Keratinocyte (primary cell): ENCODE measurements around the gene ABHD2. TPM values are rescaled to one million over a fixed set of nuclear protein-coding genes. Genes with fewer than 3 reads are reported as not detected.

Experiments
- DNase-seq: peaks from one replicate; pipeline ENCODE4 v3.0.0-alpha.2; 2011; ENCODE audit warnings: low read depth, missing footprints, low spot score
- FAIRE-seq: peaks from 2 replicates; lab custom pipeline; 2011; peaks lifted over from hg19 to GRCh38; lab: Jason Lieb, UNC
- H2AFZ ChIP-seq: 2 replicates; pipeline ENCODE4 v1.6.0; 2012; ENCODE audit warnings: low read length, control low read depth, inconsistent platforms; ENCODE audit not compliant: control insufficient read depth
- H3K27ac ChIP-seq: 2 replicates; pipeline ENCODE4 v1.5.1; 2011; ENCODE audit warnings: low read length; ENCODE audit not compliant: control insufficient read depth, insufficient read depth
- H3K27me3 ChIP-seq: 3 replicates; pipeline ENCODE4 v1.6.0; 2011; ENCODE audit warnings: low read length; ENCODE audit not compliant: control insufficient read depth, insufficient read depth; ENCODE audit errors: extremely low read depth
- H3K36me3 ChIP-seq, 2 experiments: 2 replicates in 1 of 2; 3 replicates in 1 of 2; pipeline ENCODE4 v1.5.1; 2011; ENCODE audit warnings: low read length in 2 of 2, mild to moderate bottlenecking in 1 of 2; ENCODE audit not compliant: control insufficient read depth in 2 of 2, insufficient read depth in 2 of 2; ENCODE audit errors: extremely low read depth in 1 of 2
- H3K4me1 ChIP-seq: 3 replicates; pipeline ENCODE4 v1.5.1; 2011; ENCODE audit warnings: low read length; ENCODE audit not compliant: control insufficient read depth, insufficient read depth; ENCODE audit errors: extremely low read depth
- H3K4me2 ChIP-seq: 3 replicates; pipeline ENCODE4 v1.6.0; 2011; ENCODE audit warnings: low read depth, low read length; ENCODE audit not compliant: control insufficient read depth, insufficient read depth; ENCODE audit errors: extremely low read depth
- H3K4me3 ChIP-seq, 3 experiments: fragments of 200-600 bp in 1 of 3; sonication (generic) in 1 of 3; 2 replicates in 2 of 3; 3 replicates in 1 of 3; pipeline ENCODE4 v1.5.1; 2011 to 2016; ENCODE audit warnings: low read length in 3 of 3, mild to moderate bottlenecking in 3 of 3, control low read depth in 2 of 3, inconsistent platforms in 1 of 3, low read depth in 1 of 3, mixed read lengths in 1 of 3, mixed run types in 1 of 3, moderate library complexity in 1 of 3; ENCODE audit not compliant: control insufficient read depth in 2 of 3, insufficient read depth in 2 of 3; ENCODE audit errors: extremely low read depth in 1 of 3
- H3K79me2 ChIP-seq: 2 replicates; pipeline ENCODE4 v1.6.0; 2012; ENCODE audit warnings: low read length; ENCODE audit not compliant: control insufficient read depth, insufficient read depth
- H3K9ac ChIP-seq: 3 replicates; pipeline ENCODE4 v1.6.0; 2011; ENCODE audit warnings: low read length; ENCODE audit not compliant: control insufficient read depth, insufficient read depth; ENCODE audit errors: extremely low read depth
- H3K9me1 ChIP-seq: 3 replicates; pipeline ENCODE4 v1.6.0; 2011; ENCODE audit warnings: low read length; ENCODE audit not compliant: control insufficient read depth, insufficient read depth; ENCODE audit errors: extremely low read depth
- H3K9me3 ChIP-seq: 2 replicates; pipeline ENCODE4 v1.5.1; 2012; ENCODE audit warnings: low read depth, low read length; ENCODE audit not compliant: control insufficient read depth
- H4K20me1 ChIP-seq: 3 replicates; pipeline ENCODE4 v1.6.0; 2011; ENCODE audit warnings: low read length; ENCODE audit not compliant: control insufficient read depth, insufficient read depth; ENCODE audit errors: extremely low read depth
- CTCF ChIP-seq, 3 experiments: IDR thresholded peaks in 1 of 3; conservative IDR thresholded peaks in 1 of 3; optimal IDR thresholded peaks in 1 of 3; 2 replicates in 2 of 3; 3 replicates in 1 of 3; pipeline versions ENCODE3 to v1.5.1; 2011; ENCODE audit warnings: low read length in 3 of 3, mild to moderate bottlenecking in 3 of 3, moderate library complexity in 2 of 3, control low read depth in 1 of 3, inconsistent platforms in 1 of 3; ENCODE audit not compliant: insufficient read depth in 2 of 3; ENCODE audit errors: extremely low read depth in 1 of 3
- EZH2 ChIP-seq: IDR thresholded peaks from one replicate; pipeline ENCODE4 v1.6.1; 2012; ENCODE audit warnings: inconsistent platforms, mild to moderate bottlenecking, low read length, moderate library complexity
- dilution Hi-C: fragments of 300-500 bp; cut with MboI; formaldehyde crosslinking; loops from one replicate; pipeline ENCODE4 v1.7.0; 2020; ENCODE audit warnings: low sequenced_read_pairs; ENCODE audit not compliant: extremely low pct_ligation_motif_present
- polyA plus RNA-seq, 5 experiments: library from polyadenylated mRNA; depleted of rRNA in 3 of 5; stranded (reverse) in 3 of 5; stranded (forward) in 1 of 5; unstranded in 1 of 5; fragments of >200 nt; gene quantifications; 1 replicate in 1 of 5; 2 replicates in 3 of 5; 3 replicates in 1 of 5; pipeline versions ENCODE4 v1.2.1 to v1.2.3, GENCODE V29; 2011 to 2012; ENCODE audit warnings: missing spikeins in 2 of 5, low read depth in 1 of 5, low replicate concordance in 1 of 5

Gene ABHD2
- polyA plus RNA-seq, 1 donor (not counting 4 experiments of a cell fraction or from before 2014, with no cell fraction given) = 22.8 TPM

- H3K9me1 ChIP-seq = no peaks in the 10 kb centered on the region
- no peak overlapping the region for H3K4me3 ChIP-seq
- dilution Hi-C loops = no loop called here
- H3K27me3 ChIP-seq = no peaks in the 10 kb centered on the region
- H3K4me1 ChIP-seq = no peaks in the 10 kb centered on the region
- H3K79me2 ChIP-seq = no peaks in the 10 kb centered on the region
- H3K4me2 ChIP-seq = no peak overlapping the region
- H3K27ac ChIP-seq = no peak overlapping the region
- no peak overlapping the region for H2AFZ ChIP-seq
- H3K9me3 ChIP-seq = no peaks in the 10 kb centered on the region
- FAIRE-seq (no peak), DNase-seq (no peak)
- no peak for TF ChIP-seq EZH2
- no peak overlapping the region for H3K9ac ChIP-seq
- H3K36me3 ChIP-seq = peaks cover 8% of the 10 kb centered on the region in 2 experiments
- no peaks in the 10 kb centered on the region for H4K20me1 ChIP-seq
Observed at GRCh38 chr15:89187986-89188514, 99.8 kb downstream of the ABHD2 start.

- TF ChIP-seq CTCF (optimal IDR thresholded peaks at IDR 0.05 in 1 of 3, IDR thresholded peaks at IDR 0.05 in 1 of 3, conservative IDR thresholded peaks at IDR 0.05 in 1 of 3; ENCODE audit: extremely low read depth in 1 of 3, insufficient read depth in 2 of 3, low read length in 3 of 3) (no peak), EZH2 (no peak)
- DNase-seq (no peak), FAIRE-seq (no peak)
- Histone ChIP-seq H3K9me1 (no peaks in the 10 kb centered on the region), H3K27ac (no peak overlapping the region), H3K79me2 (no peaks in the 10 kb centered on the region), H3K36me3 (peaks cover 13 to 17% of the 10 kb centered on the region in 2 experiments), H3K9ac (no peak overlapping the region), H3K4me2 (no peak overlapping the region), H4K20me1 (no peaks in the 10 kb centered on the region), H3K27me3 (no peaks in the 10 kb centered on the region), H3K4me1 (peaks cover 5% of the 10 kb centered on the region), H3K4me3 (no peak overlapping the region), H2AFZ (no peak overlapping the region), H3K9me3 (no peaks in the 10 kb centered on the region)
- dilution Hi-C loops = loop anchor here (10.0 kb wide), 1 partner anchor 137 kb away; no protein-coding TSS in a partner anchor
Observed at GRCh38 chr15:89192136-89192535, 103.9 kb downstream of the ABHD2 start.

GRCh38 chr15:89192766-89193165, 104.5 kb downstream of the ABHD2 start:
- peaks cover 12 to 15% of the 10 kb centered on the region in 2 experiments for H3K36me3 ChIP-seq
- FAIRE-seq = no peak
- H3K4me3 ChIP-seq = no peak overlapping the region
- no peaks in the 10 kb centered on the region for H3K9me3 ChIP-seq
- no peak for TF ChIP-seq CTCF (optimal IDR thresholded peaks at IDR 0.05 in 1 of 3, IDR thresholded peaks at IDR 0.05 in 1 of 3, conservative IDR thresholded peaks at IDR 0.05 in 1 of 3; ENCODE audit: extremely low read depth in 1 of 3, insufficient read depth in 2 of 3, low read length in 3 of 3)
- TF ChIP-seq EZH2 = no peak
- no peaks in the 10 kb centered on the region for H4K20me1 ChIP-seq
- H3K79me2 ChIP-seq = no peaks in the 10 kb centered on the region
- H3K4me1 ChIP-seq = peaks cover 12% of the 10 kb centered on the region
- no peak overlapping the region for H3K27ac ChIP-seq
- H3K4me2 ChIP-seq = no peak overlapping the region
- peaks cover 2% of the 10 kb centered on the region for H3K9me1 ChIP-seq
- no peak overlapping the region for H3K9ac ChIP-seq
- H2AFZ ChIP-seq = no peak overlapping the region
- H3K27me3 ChIP-seq = no peaks in the 10 kb centered on the region
- dilution Hi-C loops = loop anchor here (10.0 kb wide), 1 partner anchor 138 kb away; no protein-coding TSS in a partner anchor
- no peak for DNase-seq
